OCI-LY1 (cell line): ENCODE results near the gene PAX6.

Experiments
- CTCF ChIP-seq: fragments of 200-600 bp; sonication (generic), shearing (Covaris generic); IDR thresholded peaks from 2 replicates; pipeline ENCODE4 v1.5.1; 2017; ENCODE audit warnings: mild to moderate bottlenecking, antibody characterized with exemption, low read length, moderate library complexity, mixed read lengths
- EZH2 ChIP-seq: fragments of 200-600 bp; sonication (generic), shearing (Covaris generic); IDR thresholded peaks from 2 replicates; pipeline ENCODE4 v1.8.0; 2017; ENCODE audit warnings: borderline replicate concordance, mixed run types, mild to moderate bottlenecking, antibody characterized with exemption, low read length, moderate library complexity, mixed read lengths

- no peak for TF ChIP-seq CTCF
- no peak for TF ChIP-seq EZH2
Observed at GRCh38 chr11:31770011-31770700, 41.0 kb downstream of the PAX6 start.
